Vagina (tissue), 2 donors: ENCODE data around the gene DBX2.

ENCODE experiments used
- CTCF ChIP-seq, 3 experiments: fragments of 450-650 bp in 2 of 3; fragments of 200-600 bp in 1 of 3; sonication (generic) in 1 of 3; IDR thresholded peaks; one replicate each; pipeline ENCODE4 v1.5.1; 2017 to 2019; ENCODE audit warnings: antibody characterized with exemption in 3 of 3, mild to moderate bottlenecking in 2 of 3, moderate library complexity in 2 of 3
- POLR2A ChIP-seq, 2 donors: fragments of 450-650 bp; IDR thresholded peaks; one replicate each; pipeline ENCODE4 v1.6.1; 2017; ENCODE audit warnings: antibody characterized with exemption in 2 of 2, mild to moderate bottlenecking in 2 of 2, moderate library complexity in 2 of 2
- POLR2AphosphoS5 ChIP-seq, 2 donors: sonication (generic); formaldehyde crosslinking; IDR thresholded peaks; one replicate each; pipeline ENCODE4 v1.9.0; 2017; ENCODE audit warnings: antibody characterized with exemption in 2 of 2, mild to moderate bottlenecking in 2 of 2, low read depth in 1 of 2; ENCODE audit not compliant: insufficient read depth in 1 of 2

GRCh38 chr12:45075587-45076282, 24.8 kb upstream of the DBX2 start:
- TF ChIP-seq POLR2AphosphoS5 (IDR thresholded peaks at IDR 0.05; ENCODE audit: insufficient read depth in 1 of 2, low read depth in 1 of 2) (no peak), CTCF (IDR thresholded peaks at IDR 0.05) (no peak), POLR2A (IDR thresholded peaks at IDR 0.05) (no peak)
